IMR-90 (cell line): ENCODE measurements around the gene RELN.

Source experiments
- CEBPB ChIP-seq: IDR thresholded peaks from 2 replicates; pipeline ENCODE4 v1.6.1; 2012; ENCODE audit warnings: low read depth, low read length, improper control_type of control experiment
- CTCF ChIP-seq: conservative IDR thresholded peaks from 2 replicates; pipeline ENCODE4 v1.5.1; 2012; ENCODE audit warnings: mild to moderate bottlenecking, low read depth, low read length, improper control_type of control experiment

GRCh38 chr7:103528152-103528551, 461.3 kb downstream of the RELN start:
- no peak for TF ChIP-seq CTCF
- TF ChIP-seq CEBPB, result no peak
